Measurements from ENCODE around the gene SPDYE2B. TPM values are rescaled to one million over a fixed set of nuclear protein-coding genes. Genes with fewer than 3 reads are reported as not detected.
"Not testable (repeated sequence)": the region's sequence is repeated elsewhere in the genome, so short reads cannot be mapped to it uniquely, and the experiment has no call there.

The SPDYE2B gene
- total RNA-seq, 2 donors from 2014 or later, result not detected

DNA sequence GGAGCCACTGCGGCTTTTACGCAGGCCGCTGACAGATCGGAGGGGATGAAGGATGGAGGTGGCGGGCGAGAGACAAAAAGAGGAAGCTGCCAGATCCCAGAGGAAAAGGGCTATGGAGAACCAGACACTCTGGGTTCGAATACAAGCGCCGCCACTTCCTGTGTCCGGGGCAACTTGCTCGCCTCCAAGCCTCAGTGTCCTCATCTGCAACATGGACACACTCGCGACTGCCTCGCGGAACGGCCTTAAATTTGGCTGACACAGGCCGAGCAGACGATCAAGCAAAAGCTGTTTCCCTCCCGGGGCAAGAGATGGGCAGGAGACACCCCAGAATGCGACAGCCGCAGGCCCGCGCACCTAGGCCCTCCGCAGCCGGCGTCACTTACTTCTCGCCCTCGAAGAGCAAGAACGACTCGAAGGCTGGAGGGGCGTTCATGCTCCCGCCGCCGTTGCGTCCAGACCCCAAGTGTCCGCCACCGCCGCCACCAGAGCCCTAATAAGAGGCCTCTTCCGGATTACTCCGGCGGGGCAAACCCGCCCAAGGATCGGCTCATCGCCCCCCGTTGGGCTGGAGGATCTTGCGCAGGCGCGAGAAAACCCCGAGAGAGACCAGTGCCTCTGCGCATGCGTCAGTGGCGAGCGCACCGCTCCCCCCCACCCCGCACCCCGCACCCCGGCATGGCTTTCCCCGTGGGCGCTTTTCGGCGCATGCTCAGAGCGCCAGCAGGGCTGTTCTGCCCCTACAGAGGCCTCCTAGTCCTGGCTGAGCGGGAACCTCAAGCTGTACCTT, 21.2 kb downstream of the SPDYE2B start, which contains the start of gene POLR2J2:
TSS of gene POLR2J2 (minus strand) at position 498 of the 790 bp plus-strand sequence. CDS start at position 436, 62 bp downstream.
- not testable (repeated sequence) for H3K36me3 Mint-ChIP-seq (ENCODE audit: low read depth); H3K9me3 Mint-ChIP-seq; H3K27me3 Mint-ChIP-seq (ENCODE audit: insufficient read depth); H3K4me1 ChIP-seq (ENCODE audit: control insufficient read depth, insufficient read depth, low read length); H3K4me3 ChIP-seq (ENCODE audit: low read length); H3K9ac ChIP-seq (ENCODE audit: extremely low read depth, low read length, poor library complexity, severe bottlenecking); H3K4me1 Mint-ChIP-seq; H3K27ac ChIP-seq (ENCODE audit: low read depth, low read length); H3K9me3 ChIP-seq (ENCODE audit: control insufficient read depth, low read length); H3K27me3 ChIP-seq (ENCODE audit: control insufficient read depth, insufficient read depth, low read length, poor library complexity, severe bottlenecking); H3K36me3 ChIP-seq (ENCODE audit: control insufficient read depth, insufficient read depth, low read length)
- 0% methylated on average over 16 of the region's 63 CpGs; no CpG with 5 or more reads in 1 of the 2 experiments for WGBS, 2 experiments (ENCODE audit: insufficient coverage in 1 of 2, insufficient read length in 1 of 2)
- peak within 1 kb of the TSS; percentile 69 for H3K4me3 Mint-ChIP-seq
- peak within 1 kb of the TSS; percentile 39 for H3K27ac Mint-ChIP-seq
- peak; percentile 97 for DNase-seq

- H3K27ac ChIP-seq (ENCODE audit: low read depth, low read length); H3K4me3 ChIP-seq (ENCODE audit: low read length); H3K4me3 Mint-ChIP-seq; H3K9ac ChIP-seq (ENCODE audit: extremely low read depth, low read length, poor library complexity, severe bottlenecking); H3K9me3 Mint-ChIP-seq; DNase-seq; H3K9me3 ChIP-seq (ENCODE audit: control insufficient read depth, low read length); H3K27me3 ChIP-seq (ENCODE audit: control insufficient read depth, insufficient read depth, low read length, poor library complexity, severe bottlenecking); H3K36me3 Mint-ChIP-seq (ENCODE audit: low read depth); H3K27me3 Mint-ChIP-seq (ENCODE audit: insufficient read depth); H3K4me1 ChIP-seq (ENCODE audit: control insufficient read depth, insufficient read depth, low read length); H3K27ac Mint-ChIP-seq; H3K36me3 ChIP-seq (ENCODE audit: control insufficient read depth, insufficient read depth, low read length); H3K4me1 Mint-ChIP-seq: not testable (repeated sequence)
- no CpG with 5 or more reads among the region's 9 CpGs for WGBS, 2 experiments (ENCODE audit: insufficient coverage in 1 of 2, insufficient read length in 1 of 2)
Measured at GRCh38 chr7:102671956-102672307, 21.8 kb downstream of the SPDYE2B start.

DNA sequence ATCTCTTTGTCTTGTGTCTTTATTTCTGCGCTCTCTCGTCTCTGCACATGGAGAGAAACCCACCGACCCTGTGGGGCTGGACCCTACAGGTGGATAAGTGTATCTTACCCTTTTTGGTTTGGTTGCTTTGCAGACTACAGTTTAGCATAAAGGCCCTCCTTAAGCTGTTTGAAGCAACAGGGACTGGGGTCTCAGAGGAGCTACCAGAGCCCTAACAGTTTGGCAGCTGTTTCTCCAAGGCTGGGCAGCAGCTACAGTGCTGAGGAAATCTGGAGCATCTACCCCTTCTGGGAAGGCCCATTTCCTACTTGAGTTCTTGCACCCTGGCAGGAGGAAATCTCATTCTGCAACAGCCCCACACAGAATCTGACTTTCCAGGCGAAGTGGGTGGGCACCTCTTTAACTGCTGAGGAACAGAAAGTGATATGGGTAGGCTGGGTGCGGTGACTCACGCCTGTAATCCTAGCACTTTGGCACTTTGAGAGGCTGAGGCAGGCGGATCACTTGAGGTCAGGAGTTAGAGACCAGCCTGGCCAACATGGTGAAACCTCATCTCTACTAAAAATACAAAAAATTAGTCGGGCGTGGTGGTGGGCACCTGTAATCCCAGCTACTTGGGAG, 23.4 kb downstream of the SPDYE2B start:
- not testable (repeated sequence) for H3K4me1 Mint-ChIP-seq; H3K27me3 Mint-ChIP-seq (ENCODE audit: insufficient read depth); DNase-seq; H3K9me3 Mint-ChIP-seq; H3K4me3 Mint-ChIP-seq; H3K9me3 ChIP-seq (ENCODE audit: control insufficient read depth, low read length); H3K4me1 ChIP-seq (ENCODE audit: control insufficient read depth, insufficient read depth, low read length); H3K27ac ChIP-seq (ENCODE audit: low read depth, low read length); H3K27ac Mint-ChIP-seq; H3K36me3 Mint-ChIP-seq (ENCODE audit: low read depth); H3K27me3 ChIP-seq (ENCODE audit: control insufficient read depth, insufficient read depth, low read length, poor library complexity, severe bottlenecking); H3K9ac ChIP-seq (ENCODE audit: extremely low read depth, low read length, poor library complexity, severe bottlenecking); H3K36me3 ChIP-seq (ENCODE audit: control insufficient read depth, insufficient read depth, low read length); H3K4me3 ChIP-seq (ENCODE audit: low read length)
- no CpG with 5 or more reads among the region's 9 CpGs for WGBS, 2 experiments (ENCODE audit: insufficient coverage in 1 of 2, insufficient read length in 1 of 2)

DNA sequence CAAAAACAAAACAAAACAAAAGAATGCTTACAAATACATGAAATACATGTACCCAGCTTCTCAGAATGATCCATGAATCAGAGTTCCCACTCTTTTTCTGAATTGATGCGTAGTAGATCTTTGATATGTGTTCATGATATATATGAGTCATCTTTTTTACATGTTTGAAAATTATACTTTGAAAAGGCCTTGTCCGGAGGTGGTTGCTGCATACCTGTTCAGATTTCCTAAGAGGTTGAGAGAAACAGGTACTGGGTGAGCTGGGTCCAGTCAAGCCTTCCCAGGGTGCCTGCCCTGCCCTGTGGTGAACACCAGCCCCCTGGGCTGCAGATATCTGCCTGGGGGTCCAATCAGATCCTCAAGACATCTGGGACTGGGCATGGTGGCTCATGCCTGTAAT, 25.4 kb downstream of the SPDYE2B start:
- not testable (repeated sequence) for H3K9me3 Mint-ChIP-seq; H3K27me3 ChIP-seq (ENCODE audit: control insufficient read depth, insufficient read depth, low read length, poor library complexity, severe bottlenecking); H3K4me1 ChIP-seq (ENCODE audit: control insufficient read depth, insufficient read depth, low read length); H3K27ac Mint-ChIP-seq; H3K4me3 ChIP-seq (ENCODE audit: low read length); H3K27ac ChIP-seq (ENCODE audit: low read depth, low read length); DNase-seq; H3K4me3 Mint-ChIP-seq; H3K36me3 Mint-ChIP-seq (ENCODE audit: low read depth); H3K9ac ChIP-seq (ENCODE audit: extremely low read depth, low read length, poor library complexity, severe bottlenecking); H3K4me1 Mint-ChIP-seq; H3K27me3 Mint-ChIP-seq (ENCODE audit: insufficient read depth); H3K36me3 ChIP-seq (ENCODE audit: control insufficient read depth, insufficient read depth, low read length); H3K9me3 ChIP-seq (ENCODE audit: control insufficient read depth, low read length)
- WGBS, 2 experiments (ENCODE audit: insufficient coverage in 1 of 2, insufficient read length in 1 of 2), result 83% methylated on average over 1 of the region's 2 CpGs; no CpG with 5 or more reads in 1 of the 2 experiments

DNA sequence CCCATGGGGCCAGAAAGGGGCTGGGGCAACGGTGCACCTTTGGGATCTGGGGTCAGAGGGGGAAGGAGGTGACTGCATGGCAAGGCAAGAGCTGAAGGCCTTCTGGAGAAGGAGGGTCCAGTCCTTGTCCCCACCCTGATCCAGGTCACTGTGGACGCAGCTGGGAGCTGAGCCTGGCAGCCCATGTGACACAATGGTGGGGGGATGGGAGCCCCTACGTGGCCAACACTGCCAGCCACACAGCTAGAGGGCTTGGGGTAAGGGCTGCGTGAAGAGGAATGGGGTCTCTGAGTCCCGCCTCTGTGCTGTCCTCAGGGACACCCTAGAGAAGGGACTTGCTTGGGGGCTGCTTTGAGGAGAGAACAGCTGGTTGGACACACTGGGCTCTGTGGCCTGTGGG, 30.7 kb downstream of the SPDYE2B start:
- DNase-seq; H3K36me3 Mint-ChIP-seq (ENCODE audit: low read depth); H3K27me3 Mint-ChIP-seq (ENCODE audit: insufficient read depth); H3K4me3 Mint-ChIP-seq; H3K27ac Mint-ChIP-seq; H3K36me3 ChIP-seq (ENCODE audit: control insufficient read depth, insufficient read depth, low read length); H3K4me1 Mint-ChIP-seq; H3K9me3 ChIP-seq (ENCODE audit: control insufficient read depth, low read length); H3K9ac ChIP-seq (ENCODE audit: extremely low read depth, low read length, poor library complexity, severe bottlenecking); H3K4me1 ChIP-seq (ENCODE audit: control insufficient read depth, insufficient read depth, low read length); H3K9me3 Mint-ChIP-seq; H3K27ac ChIP-seq (ENCODE audit: low read depth, low read length); H3K4me3 ChIP-seq (ENCODE audit: low read length); H3K27me3 ChIP-seq (ENCODE audit: control insufficient read depth, insufficient read depth, low read length, poor library complexity, severe bottlenecking): not testable (repeated sequence)
- WGBS, 2 experiments (ENCODE audit: insufficient coverage in 1 of 2, insufficient read length in 1 of 2), result no CpG with 5 or more reads among the region's 5 CpGs

GRCh38 chr7:102682560-102682959, 32.4 kb downstream of the SPDYE2B start:
- H3K4me1 ChIP-seq (ENCODE audit: control insufficient read depth, insufficient read depth, low read length); H3K27ac Mint-ChIP-seq: not testable (repeated sequence)
- WGBS, 2 experiments (ENCODE audit: insufficient coverage in 1 of 2, insufficient read length in 1 of 2), result no CpG with 5 or more reads among the region's 5 CpGs

More at GRCh38 chr7:102682560-102682959, 32.4 kb downstream of the SPDYE2B start:
- not testable (repeated sequence) for H3K9me3 ChIP-seq (ENCODE audit: control insufficient read depth, low read length); H3K27me3 Mint-ChIP-seq (ENCODE audit: insufficient read depth); H3K36me3 ChIP-seq (ENCODE audit: control insufficient read depth, insufficient read depth, low read length); H3K4me1 Mint-ChIP-seq; H3K4me3 Mint-ChIP-seq; H3K27me3 ChIP-seq (ENCODE audit: control insufficient read depth, insufficient read depth, low read length, poor library complexity, severe bottlenecking); H3K4me3 ChIP-seq (ENCODE audit: low read length); H3K27ac ChIP-seq (ENCODE audit: low read depth, low read length); H3K9ac ChIP-seq (ENCODE audit: extremely low read depth, low read length, poor library complexity, severe bottlenecking); H3K36me3 Mint-ChIP-seq (ENCODE audit: low read depth); H3K9me3 Mint-ChIP-seq; DNase-seq
